ENCODE results near the gene CRYBG1.

GRCh38 chr6:106490436-106490835 is 129.9 kb downstream of the CRYBG1 start:
- TF ChIP-seq CTCF (IDR thresholded peaks at IDR 0.05) (no peak), EZH2 (IDR thresholded peaks at IDR 0.05) (no peak), EZH2phosphoT487 (IDR thresholded peaks at IDR 0.05) (no peak)

Data from neural progenitor cell (in vitro differentiated cells).